ENCODE results near the gene EEFSEC. TPM values are rescaled to one million over a fixed set of nuclear protein-coding genes. Genes with fewer than 3 reads are reported as not detected.

EEFSEC gene
- total RNA-seq, 2 donors from 2014 or later, result 12.9 to 13.0 TPM

DNA sequence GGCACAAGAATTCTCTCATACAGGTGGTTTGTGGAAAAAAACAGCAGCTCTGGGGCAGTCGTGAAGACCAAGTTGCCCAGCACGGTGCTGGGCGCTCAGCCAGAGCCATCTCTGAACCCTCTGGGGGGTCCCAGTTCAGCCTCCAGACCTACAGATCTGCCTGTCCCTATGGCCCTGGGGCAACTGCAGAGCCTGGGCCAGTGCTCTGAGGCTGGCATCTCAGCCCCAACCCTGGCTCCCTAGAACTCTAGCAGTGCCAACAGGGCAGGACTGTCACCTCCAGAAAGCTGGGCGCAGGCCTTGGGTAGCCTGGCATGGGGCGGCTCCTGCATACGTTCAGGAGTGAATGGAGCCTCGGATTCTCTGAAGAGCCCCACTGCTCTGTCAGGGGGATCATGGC lies 268.7 kb downstream of the EEFSEC start:
- no peak for DNase-seq (ENCODE audit: low spot score)
- intact Hi-C loops (cut with DNase I), result no loop called here

DNA sequence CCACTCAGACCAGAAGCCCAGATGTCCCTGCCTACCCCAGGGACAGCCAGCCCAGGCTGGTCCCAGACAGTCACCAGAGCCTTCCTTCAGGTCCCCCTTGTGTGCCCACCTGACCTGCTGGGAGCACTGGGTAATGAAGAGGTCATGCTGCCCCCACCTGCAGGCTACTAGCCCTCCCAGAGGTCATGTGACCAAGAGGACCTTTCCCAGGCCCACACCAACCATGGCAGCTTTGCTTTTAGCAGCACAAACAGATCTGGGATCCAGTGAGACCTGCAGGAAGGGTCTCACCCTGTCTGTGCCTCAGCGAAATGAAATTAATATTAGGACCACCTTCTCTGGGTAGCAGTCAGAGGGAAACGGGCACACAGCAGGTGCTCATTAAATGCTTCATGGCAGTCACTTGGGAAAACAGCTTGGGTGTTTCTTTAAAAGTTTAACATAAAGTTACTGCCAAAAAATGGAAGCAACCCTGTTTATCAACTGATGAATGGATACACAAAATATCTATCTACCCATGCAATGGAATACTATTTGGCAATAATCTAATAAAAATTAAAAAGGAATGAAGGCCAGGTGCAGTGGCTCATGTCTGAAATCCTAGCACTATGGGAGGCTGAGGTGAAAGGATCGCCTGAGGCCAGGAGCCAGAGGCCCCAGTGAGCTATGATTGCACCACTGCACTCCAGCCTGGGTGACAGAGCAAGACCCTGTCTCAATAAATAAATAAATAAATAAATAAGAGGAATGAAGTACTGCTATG lies 269.7 kb downstream of the EEFSEC start:
- DNase-seq (ENCODE audit: low spot score), result no peak
- intact Hi-C loops (cut with DNase I), result no loop called here

DNA sequence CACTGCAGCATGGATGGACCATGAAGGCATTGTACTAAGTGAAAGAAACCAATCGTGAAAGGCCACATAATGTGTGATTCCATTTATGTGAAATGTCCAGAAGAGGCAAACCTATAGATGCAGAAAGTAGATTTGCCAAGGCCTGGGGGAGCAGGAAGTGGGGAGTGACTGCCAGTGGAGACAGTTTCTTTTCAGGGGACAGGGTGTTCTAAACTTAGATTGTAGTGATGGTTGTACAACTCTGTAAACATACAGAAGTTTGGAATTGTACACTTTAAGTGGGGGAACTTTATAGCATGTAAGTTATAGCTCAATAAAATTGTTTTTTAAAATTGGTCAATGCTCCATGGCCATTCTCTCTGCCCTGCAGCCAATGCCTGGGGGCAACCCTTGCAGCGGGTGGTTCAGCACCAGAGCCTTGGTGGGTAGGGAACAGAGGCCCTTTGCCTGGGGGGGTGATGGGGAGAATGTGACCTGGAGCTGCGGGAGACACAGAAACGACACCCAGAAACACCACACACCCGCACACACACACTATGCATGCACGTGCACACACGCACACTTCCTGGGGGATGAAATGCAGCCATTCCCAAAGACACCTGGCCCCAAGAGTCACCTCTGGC lies 270.4 kb downstream of the EEFSEC start:
- DNase-seq (ENCODE audit: low spot score), result no peak
- intact Hi-C loops (cut with DNase I), result no loop called here

DNA sequence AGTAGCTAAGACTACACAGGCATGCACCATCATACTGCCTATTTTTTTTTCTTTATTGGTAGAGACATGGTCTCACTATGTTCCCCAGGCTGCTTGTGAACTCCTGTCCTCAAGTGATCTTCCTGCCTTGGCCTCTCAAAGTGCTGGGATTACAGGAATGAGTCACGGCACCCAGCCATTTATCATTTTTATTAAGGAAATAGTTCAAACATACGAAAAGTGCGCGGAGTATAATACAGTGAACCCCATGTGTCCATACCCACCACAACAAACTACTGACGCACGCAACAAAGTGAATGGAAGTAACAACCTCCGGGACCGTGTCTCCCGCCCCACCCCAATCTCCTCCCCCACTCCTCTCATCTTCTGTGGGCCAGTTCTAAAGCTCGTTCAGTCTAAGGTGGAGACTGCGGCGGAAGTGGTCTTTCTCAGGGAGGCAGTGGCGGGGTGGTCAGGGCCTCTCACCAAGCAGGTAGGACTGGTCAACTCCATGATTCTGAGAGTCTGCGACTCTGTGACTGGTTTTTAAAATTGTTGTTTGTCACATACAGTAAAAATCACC lies 271.3 kb downstream of the EEFSEC start:
- no peak for DNase-seq (ENCODE audit: low spot score)
- intact Hi-C loops (cut with DNase I), result loop anchor here (5.0 kb wide), 3 partner anchors 68 to 183 kb away; partner anchors contain the start of gene GATA2 (in 1 of the 2)

DNA sequence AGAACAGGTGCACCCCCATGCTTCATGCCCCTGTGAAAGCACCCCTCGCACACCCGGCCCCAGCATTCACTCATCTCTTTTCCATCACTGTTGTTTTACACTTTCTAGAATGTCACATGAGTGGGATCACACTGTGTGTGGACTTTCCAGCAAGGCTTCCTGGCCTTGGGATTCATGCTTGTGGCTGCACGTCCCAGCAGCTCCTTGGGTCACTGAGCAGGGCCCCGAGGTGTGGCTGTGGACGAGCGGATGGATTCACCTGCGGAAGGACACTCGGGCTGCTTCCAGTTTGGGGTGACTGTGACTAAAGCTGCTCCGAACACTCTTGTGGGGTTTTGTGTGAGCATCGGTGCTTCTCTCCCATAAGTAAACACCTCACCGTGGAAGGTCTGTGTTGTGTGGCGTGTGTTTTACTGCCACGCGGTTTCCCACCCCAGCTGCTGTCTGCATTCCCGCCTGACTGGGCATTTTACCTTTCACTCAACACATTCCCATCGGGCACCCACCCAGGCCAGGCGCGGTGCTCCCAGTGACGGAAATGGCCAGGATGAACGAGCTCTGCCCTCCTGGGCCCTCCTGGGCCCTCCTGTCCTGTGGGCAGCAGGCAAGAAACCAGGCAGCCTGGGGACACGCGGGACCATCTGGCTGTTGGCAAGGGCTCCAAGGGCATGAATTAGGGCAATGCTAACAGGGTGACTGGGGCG lies 272.0 kb downstream of the EEFSEC start:
- intact Hi-C loops (cut with DNase I), result loop anchor here (5.0 kb wide), 3 partner anchors 67 to 182 kb away; partner anchors contain the start of gene GATA2 (in 1 of the 2)
- no peak for DNase-seq (ENCODE audit: low spot score)

DNA sequence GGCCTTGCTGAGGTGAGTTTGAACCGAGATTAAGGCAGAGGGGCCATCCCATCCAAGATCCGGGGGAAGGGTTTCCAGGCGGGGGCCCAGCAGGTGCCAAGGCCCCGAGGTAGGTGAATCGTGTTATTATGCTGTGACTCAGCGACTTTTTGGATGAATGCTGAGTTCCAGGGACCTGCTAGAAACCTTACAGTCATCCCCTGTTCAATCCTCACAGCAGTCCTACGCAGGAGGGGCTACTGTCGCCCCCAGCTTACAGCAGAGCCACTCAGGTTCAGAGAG lies 272.5 kb downstream of the EEFSEC start:
- intact Hi-C loops (cut with DNase I), result loop anchor here (5.0 kb wide), 3 partner anchors 67 to 182 kb away; partner anchors contain the start of gene GATA2 (in 1 of the 2)
- DNase-seq (ENCODE audit: low spot score), result no peak

DNA sequence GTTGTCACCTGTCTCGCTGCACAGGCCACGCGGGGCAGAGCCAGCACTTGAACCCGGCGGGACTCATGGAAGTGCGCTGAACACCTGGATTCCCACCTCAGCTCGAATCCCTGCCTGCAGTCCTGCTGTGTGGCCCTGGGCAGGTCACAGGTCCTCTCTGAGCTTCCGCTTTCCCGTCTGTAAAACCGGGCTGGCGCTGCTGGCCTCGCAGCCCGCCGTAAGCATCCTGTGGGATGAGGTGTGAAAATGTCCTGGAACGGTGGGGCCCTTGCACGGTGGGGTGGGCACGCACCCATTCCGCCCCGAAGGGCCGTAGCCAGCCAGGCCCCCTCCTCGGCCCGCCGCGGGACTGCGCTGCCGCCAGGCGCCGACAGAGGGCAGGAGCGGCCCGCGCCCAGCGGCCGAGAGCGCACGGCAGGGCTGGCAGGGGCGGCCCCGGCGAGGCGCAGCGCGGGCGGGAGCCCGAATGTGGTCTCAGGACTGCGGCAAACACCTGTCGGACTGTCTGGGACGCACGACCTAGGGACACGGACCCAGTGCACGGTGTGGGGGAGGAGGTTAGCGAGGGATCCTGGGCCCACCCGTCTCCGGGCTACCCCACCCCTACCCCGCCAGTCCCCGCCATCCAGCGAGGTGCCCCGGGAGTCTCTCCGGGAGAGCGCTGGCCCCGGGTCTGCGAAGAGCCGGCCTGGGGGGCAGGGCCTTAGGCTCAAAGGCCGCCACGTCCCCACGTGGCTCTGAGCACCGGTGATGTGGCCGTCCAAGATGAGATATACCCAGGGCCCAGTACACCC lies 273.0 kb downstream of the EEFSEC start:
- intact Hi-C loops (cut with DNase I), result loop anchor here (5.0 kb wide), 3 partner anchors 66 to 181 kb away; partner anchors contain the start of gene GATA2 (in 1 of the 2)
- DNase-seq (ENCODE audit: low spot score), result peak; percentile 86

DNA sequence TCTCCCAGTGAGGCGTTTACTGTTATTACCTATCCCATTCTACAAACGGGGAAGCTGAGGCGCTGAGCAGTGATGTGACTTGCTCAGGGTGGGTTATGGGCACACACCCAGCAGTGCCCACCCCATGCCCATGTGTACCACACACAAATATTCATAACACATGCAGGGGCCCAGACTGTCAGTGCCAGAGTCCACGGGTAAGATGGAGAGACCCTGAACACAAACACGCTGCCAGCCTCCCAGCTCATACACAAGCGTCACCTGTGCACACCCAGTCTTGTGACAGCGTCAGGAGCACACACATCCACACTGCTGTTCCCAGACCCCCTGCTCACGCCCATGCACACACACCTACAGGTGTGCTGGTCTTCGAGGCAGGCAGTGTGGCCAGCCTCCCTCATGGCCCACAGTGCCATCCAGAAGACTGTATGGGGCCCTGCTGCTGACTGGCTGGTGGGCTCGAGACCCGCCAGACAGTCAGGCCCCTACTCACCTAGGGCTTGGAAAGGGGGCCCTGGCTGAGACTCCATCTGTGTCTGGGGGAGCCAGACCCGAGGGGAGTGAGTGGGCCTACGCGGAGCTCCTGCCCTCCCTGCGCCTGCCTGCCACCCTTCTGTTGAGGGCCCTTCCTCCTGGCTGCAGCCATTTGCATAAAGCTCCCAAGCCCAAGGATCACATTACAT lies 274.0 kb downstream of the EEFSEC start:
- DNase-seq (ENCODE audit: low spot score), result peak; percentile 62
- intact Hi-C loops (cut with DNase I), result loop anchor here (5.0 kb wide), 3 partner anchors 65 to 180 kb away; partner anchors contain the start of gene GATA2 (in 1 of the 2)

DNA sequence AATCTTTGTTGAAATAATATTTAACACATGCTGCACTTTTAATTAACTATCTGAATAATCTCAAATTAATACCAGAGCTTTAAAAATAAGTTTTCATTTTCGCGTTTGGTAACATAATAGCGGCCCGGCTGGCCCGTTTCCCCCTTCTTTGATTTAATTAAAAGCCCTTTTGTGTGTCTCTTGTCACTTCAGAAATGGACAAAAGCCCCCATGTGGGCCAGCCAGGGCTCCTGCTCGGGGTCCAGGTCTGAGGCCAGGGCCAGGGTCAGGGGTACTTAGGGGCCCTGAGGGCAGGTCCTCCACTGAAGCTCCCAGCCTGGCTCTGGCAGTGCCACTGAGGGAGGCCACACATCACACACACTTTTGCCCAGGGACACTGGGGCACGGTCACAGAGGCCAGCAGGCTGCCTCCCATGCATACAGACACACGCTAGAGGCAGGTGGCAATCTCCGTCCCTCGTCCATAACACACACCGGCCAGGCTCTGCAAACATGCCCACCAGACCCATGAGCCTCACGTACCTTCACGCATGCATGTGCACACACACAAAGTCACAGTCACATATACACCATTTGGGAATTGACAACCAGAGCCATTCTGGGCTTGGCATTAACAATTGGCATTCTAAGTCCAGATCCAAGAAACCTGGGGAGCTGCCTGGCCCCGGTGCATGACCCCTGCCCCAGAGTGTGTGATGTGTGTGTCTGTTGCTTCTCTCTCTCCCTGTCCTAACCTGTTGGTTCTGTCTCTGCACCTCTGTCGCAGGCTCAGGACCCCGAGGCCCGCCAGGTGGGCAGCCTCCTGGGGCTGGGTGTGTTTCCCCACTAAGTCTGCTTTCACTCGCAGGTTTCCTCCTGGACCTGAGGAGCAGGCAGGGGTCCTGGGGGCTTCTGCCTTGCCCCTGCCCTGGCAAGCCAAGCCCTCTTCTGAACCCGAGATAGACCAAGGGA lies 274.9 kb downstream of the EEFSEC start:
- intact Hi-C loops (cut with DNase I), result loop anchor here (5.0 kb wide), 3 partner anchors 64 to 179 kb away; partner anchors contain the start of gene GATA2 (in 1 of the 2)
- DNase-seq (ENCODE audit: low spot score), result peak; percentile 64

DNA sequence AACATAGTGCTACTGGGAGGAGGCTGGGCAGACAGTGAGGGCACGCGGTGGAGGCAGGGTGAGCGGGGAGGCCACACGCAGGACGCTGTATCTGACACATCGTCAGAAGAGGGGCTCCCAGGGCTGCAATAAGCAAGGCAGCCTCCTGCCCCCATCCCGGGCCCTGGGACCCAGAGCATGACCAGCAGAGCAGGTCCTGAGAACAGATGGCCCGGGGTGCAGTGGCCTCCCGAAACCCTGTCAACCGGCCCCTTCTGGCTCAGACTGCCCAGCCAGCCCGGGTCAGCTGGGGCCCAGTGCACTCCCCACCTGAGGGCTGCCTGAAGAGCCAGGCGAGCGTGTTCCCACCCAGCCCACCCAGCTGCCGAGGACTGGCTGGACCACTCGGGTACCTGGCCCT lies 276.0 kb downstream of the EEFSEC start:
- intact Hi-C loops (cut with DNase I), result loop anchor here (5.0 kb wide), 3 partner anchors 63 to 178 kb away; partner anchors contain the start of gene GATA2 (in 1 of the 2)
- DNase-seq (ENCODE audit: low spot score), result peak; percentile 71

DNA sequence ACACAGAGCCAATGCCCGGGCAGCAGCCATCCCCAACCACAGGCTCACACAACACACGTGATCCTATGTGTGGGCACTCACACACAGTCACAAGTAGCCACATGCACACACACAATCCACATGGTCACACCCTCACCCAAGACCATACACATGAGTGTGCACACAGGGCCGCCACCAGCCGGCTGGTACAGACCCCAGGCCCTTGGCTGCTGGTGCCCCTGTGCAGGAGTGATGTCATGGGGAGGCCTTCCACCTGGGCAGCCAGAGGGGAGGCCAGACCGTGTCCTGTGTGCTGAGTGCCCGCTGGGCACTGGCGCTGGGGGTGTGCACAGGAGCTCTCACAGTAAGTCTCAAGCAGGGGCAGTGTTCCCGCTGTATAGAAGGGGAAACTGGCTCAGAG lies 276.5 kb downstream of the EEFSEC start:
- intact Hi-C loops (cut with DNase I), result loop anchor here (5.0 kb wide), 3 partner anchors 63 to 178 kb away; partner anchors contain the start of gene GATA2 (in 1 of the 2)
- peak; percentile 69 for DNase-seq (ENCODE audit: low spot score)

DNA sequence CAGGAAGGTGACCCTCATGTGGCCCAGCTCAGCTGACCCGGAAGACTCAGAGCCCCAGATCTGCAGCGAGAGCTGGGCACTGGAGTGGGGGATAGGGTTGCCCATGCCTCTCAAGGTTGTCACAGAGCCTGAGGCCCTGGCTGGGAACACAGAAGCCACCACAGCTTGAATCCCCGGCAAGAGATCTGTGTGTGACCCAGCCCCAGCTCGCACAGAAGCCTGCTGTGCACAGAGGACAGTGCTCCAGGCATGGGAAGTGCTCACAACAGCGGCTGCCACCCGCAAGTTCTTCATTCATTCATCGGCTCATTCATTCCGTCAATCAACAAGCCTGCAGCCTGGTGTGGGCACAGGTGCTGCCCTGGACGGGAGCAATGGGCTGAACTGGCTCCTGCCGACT lies 277.0 kb downstream of the EEFSEC start:
- intact Hi-C loops (cut with DNase I), result no loop called here
- DNase-seq (ENCODE audit: low spot score), result peak; percentile 58

DNA sequence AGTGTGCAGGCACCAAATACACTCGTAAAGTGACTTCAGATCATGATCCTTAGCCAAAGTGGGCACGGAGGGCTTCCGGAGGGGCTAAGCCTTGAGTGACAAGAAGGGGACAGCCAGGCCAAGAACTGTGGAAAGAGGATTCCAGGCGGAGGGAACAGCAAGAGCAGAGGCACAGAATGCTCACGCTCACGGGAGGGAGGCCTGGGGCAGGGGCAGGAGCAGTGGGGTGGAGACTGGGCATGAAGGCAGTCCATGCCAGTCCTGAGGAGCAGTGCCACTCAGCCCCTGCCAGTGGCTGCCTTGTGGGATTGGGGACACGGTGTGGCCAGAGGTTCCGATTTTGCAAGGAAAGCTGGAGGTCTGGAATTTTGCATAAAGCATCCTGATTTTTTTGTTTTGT lies 277.4 kb downstream of the EEFSEC start:
- intact Hi-C loops (cut with DNase I), result no loop called here
- peak; percentile 76 for DNase-seq (ENCODE audit: low spot score)

DNA sequence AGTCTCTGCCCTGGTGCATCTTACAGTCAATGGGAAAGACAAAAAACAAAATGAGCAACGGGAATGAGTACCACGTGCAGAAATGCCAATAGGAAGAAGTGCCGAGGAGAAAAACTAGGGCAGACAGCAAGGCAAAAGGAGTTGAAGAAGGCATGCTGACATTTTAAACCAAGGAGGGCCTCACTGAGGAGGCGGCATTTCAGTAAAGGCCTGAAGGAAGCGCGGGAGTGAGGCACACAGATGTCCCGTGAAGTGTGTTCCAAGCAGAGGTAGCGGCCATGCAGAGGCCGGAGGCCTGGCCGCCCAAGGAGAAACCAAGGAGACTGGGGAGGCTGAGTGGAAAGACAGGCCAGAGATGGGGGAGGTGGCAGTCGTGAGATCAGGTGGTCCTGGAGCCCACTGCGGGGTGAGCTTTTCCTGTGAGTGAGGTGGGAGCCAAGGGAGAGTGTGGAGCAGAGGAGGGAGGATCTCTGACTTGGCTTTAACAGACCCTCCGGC lies 278.6 kb downstream of the EEFSEC start:
- DNase-seq (ENCODE audit: low spot score), result peak; percentile 57
- intact Hi-C loops (cut with DNase I), result no loop called here

DNA sequence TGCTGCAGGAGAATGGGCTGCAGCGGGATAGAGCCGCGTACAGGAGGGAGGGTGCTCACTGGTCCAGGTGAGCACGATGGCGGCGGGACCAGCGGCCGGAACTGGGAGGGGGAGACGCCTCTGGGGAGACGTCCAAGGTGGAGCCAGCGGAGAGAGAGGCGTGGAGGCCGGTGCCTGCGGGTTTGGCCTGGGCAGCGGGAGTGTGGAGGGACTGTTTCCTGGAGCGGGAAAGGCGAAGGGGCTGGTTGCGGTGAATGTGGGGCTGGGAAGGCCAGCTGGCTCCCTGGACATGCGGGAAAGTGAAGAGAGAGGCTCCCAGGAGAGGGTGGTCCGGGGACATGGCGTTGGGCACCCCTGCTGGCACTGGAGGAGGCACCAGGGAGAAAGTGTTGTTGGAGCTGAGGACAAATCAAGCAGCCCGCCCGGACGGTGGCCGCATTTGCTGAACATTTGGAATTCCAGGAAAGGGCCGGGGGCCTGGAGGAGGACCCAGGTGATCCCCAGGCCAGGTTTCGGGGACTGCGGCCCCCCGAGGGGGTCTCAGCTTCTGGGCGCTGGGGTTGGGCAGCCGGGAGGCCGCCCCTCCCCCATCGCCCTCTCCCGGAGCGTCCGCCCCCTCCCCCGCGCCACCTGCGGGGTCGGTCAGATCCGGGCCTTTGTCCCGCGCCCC lies 279.2 kb downstream of the EEFSEC start:
- peak; percentile 80 for DNase-seq (ENCODE audit: low spot score)
- intact Hi-C loops (cut with DNase I), result no loop called here
